ENCODE measurements around the gene SLC2A2.

- no peak for TF ChIP-seq EZH2phosphoT487 (IDR thresholded peaks at IDR 0.05)
- no peak for TF ChIP-seq CTCF (IDR thresholded peaks at IDR 0.05)
- TF ChIP-seq EZH2 (IDR thresholded peaks at IDR 0.05): no peak
Observed at GRCh38 chr3:170985304-170985703, 41.2 kb downstream of the SLC2A2 start.
